ENCODE measurements around the gene APBB2.
"Not testable (repeated sequence)": the region's sequence is repeated elsewhere in the genome, so short reads cannot be mapped to it uniquely, and the experiment has no call there.

Gene APBB2

DNA sequence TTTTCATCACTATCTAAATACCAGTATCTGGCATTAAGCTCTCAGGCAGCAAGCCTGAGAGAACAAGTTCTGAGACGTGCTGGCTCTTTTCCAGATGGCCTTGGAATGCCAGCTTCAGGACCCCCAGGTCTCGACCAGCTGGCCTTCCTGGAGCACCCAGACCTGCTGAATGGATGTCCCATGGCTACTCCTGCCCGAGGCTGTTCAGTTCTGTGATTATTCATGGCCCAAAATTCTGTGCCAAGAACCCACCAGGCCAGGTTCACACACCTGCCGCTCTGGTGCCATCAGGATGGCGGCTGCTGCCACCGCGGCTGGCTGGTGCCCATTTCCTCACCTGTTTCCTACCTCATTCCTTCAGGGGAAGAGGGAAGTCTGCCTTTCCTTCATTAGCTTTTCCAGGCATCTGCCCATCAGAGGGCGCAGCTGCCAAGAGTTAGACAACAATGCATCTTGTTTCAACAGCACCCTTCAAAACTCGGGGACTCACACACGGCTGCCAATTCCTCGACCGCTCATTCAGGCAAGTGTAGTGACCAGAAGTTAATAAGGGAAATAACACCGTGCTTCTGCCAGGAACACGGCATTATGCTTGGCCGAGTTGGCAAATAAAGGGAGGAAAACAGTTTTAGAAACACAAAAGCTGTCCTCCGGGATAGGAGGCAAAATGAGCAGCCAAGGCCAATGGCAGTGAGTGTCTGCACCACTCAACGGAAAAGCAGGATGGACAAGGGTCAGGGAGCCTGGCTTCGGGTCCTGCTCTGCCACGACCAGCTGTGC lies 290.8 kb downstream of the APBB2 start:
- TF ChIP-seq, protein P1, sequence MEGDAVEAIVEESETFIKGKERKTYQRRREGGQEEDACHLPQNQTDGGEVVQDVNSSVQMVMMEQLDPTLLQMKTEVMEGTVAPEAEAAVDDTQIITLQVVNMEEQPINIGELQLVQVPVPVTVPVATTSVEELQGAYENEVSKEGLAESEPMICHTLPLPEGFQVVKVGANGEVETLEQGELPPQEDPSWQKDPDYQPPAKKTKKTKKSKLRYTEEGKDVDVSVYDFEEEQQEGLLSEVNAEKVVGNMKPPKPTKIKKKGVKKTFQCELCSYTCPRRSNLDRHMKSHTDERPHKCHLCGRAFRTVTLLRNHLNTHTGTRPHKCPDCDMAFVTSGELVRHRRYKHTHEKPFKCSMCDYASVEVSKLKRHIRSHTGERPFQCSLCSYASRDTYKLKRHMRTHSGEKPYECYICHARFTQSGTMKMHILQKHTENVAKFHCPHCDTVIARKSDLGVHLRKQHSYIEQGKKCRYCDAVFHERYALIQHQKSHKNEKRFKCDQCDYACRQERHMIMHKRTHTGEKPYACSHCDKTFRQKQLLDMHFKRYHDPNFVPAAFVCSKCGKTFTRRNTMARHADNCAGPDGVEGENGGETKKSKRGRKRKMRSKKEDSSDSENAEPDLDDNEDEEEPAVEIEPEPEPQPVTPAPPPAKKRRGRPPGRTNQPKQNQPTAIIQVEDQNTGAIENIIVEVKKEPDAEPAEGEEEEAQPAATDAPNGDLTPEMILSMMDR (IDR thresholded peaks at IDR 0.05; ENCODE audit: insufficient read depth, missing control alignments): no peak
- no peak for FAIRE-seq
- DNase-seq (ENCODE audit: insufficient read length, low spot score): no peak

DNA sequence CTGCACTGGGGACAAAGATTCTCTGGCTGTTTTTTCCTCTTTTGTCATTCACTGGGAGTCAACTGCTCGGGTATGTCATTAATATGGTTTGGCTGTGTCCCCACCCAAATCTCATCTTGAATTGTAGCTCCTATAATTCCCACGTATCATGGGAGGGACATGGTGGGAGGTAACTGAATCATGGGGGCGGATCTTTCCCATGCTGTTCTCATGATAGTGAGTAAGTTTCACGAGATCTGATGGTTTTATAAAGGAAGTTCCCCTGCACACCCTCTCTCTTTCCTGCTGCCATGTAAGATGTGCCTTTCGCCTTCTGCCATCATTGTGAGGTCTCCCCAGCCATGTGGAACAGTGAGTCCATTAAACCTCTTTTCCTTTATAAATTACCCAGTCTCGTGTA lies 294.4 kb downstream of the APBB2 start:
- not testable (repeated sequence) for DNase-seq (ENCODE audit: insufficient read length, low spot score); FAIRE-seq

DNA sequence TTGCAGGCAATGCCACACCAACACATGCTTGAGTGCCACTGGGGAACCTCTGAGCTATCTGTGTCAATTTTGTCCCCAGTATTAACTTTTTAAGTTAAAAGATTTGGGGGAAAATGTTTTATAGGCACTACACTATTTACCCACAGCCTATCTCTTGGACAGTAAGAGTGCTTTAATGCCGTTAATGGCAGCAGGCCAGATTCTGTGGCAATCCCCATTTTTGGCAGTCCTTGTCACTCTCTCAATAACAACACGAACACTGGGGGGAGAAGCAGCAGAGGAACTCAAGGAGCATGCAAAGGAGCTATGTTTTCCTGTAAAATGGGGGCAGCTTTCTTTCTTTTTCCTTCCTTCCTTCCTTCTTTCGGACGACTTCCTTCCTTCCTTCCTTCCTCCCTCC lies 296.0 kb downstream of the APBB2 start:
- DNase-seq (ENCODE audit: insufficient read length, low spot score) (no peak), FAIRE-seq (no peak)
- TF ChIP-seq, protein P1 (IDR thresholded peaks at IDR 0.05; ENCODE audit: insufficient read depth, missing control alignments): no peak

DNA sequence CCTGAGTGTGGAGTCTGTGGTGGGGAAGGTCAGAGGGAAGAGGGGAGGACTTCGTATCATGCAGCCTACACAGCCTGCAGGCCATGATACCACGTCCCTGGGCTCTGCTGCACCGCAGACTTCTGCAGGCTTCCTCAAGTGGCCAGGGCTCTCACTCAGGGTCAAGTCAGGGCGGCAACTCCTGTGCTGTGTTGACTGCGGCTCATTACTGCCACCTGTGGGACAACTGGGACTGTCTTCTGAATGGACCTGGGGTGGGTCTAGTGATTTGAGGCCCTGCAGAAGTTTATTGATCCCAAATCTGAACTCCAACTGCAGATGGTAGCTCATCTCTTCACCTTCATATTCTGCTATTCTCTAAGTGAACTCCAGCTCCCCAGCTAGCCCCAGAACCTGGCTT lies 297.5 kb downstream of the APBB2 start:
- no peak for FAIRE-seq
- DNase-seq (ENCODE audit: insufficient read length, low spot score): no peak

DNA sequence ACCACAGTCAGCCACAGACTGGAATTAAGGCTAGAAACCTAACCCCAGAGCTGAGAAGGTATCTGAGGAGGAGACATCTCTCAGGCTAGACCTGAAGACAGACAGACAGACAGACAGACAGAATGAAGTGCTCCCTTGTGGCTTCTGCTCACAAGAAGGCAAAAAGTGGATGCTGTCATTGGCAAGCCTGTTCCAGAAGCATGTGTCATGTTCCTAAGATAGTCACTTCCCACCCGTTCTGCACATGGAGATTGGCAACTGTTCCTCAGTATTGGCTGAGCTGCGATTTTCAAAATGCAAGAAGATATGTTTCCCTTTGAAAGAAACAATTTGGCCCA lies 298.2 kb downstream of the APBB2 start:
- TF ChIP-seq, protein P1 (IDR thresholded peaks at IDR 0.05; ENCODE audit: insufficient read depth, missing control alignments): no peak
- FAIRE-seq: no peak
- DNase-seq (ENCODE audit: insufficient read length, low spot score): no peak

More for the DNA sequence above, 297.5 kb downstream of the APBB2 start:
- TF ChIP-seq, protein P1 (IDR thresholded peaks at IDR 0.05; ENCODE audit: insufficient read depth, missing control alignments): no peak

DNA sequence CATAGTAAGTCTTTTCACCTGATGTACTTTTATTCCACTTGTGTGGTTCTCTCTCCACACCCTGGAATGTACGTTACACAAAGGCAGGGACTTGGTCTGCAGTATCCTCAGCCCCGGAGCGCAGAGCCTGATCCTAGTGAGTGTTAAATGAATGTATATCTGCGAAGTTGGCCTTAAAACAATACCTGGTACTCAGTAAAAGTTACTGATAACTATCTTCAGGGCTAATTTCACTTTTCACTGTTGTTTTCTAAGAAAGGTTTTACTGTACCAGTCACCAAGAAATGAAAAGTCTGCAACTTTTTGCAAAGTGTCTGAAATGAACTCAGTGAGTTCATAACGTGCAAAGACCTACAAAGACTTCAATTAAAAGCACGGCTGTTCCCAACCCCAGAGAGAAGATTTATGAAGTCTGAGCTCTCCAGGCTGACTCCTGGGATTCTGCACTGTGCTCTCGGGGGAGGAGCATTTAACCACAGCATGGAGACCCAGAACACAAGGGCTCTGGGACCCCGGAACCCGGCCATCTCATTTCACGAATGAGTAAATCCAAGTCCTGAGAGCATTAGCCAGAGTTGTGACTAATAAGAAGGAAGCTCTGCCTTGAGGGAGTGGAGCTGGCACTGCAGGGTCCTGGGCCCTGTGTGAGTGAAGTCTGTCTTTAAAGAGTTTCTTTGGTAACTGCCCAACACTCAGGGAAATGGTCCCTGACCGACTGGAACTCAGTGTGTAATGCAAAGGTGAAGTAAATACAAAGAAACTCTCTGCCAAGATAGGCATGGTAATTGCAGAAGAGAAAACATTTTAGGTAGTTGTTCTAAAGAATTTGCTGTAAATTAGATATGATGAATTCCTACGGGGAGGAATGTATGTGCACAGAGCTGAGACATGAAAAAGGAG lies 298.8 kb downstream of the APBB2 start:
- TF ChIP-seq, protein P1 (IDR thresholded peaks at IDR 0.05; ENCODE audit: insufficient read depth, missing control alignments): no peak
- DNase-seq (ENCODE audit: insufficient read length, low spot score) (no peak), FAIRE-seq (no peak)

DNA sequence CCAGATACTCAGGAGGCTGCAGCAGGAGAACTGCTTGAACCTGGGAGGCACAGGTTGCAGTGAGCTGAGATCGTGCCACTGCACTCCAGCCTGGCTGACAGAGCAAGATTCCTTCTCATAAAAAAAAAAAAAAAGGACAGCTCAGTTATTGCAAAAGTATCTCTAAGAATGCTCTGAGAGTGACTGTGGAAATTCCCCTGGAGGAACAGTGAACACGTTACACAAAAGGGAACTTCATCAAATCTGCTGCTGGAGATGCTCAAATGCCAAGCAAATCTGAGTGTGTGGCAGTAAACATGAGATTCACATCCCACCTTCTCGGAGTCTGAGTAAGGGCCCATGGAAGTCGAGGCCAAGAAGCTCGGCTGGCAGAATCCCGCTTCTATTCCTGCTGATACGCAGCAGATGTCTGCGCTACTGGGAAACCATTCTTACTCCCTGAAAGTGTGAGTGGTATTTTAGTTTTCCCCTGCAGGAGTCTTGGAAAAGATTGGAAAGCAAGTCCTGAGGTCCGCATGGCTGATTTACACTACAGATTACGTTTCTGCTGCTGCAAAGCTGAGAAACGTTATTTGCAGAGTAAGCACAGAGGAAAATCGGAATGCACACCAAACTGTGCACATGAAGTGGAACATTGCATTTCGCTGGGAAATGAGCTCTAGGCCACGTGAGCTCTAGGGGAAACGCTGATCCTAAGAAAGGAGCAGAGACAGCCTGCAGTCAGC lies 301.7 kb downstream of the APBB2 start:
- TF ChIP-seq, protein P1 (IDR thresholded peaks at IDR 0.05; ENCODE audit: insufficient read depth, missing control alignments): no peak
- no peak for DNase-seq (ENCODE audit: insufficient read length, low spot score)
- no peak for FAIRE-seq

Measured in D721Med (cell line).